RWPE2 (cell line): Measurements from ENCODE around the gene WASL.

Source experiments
- ATAC-seq: fragments of 200-7000 bp; cut with Tn5 transposase; 3 replicates; pipeline ENCODE4 v1.9.1; 2021; ENCODE audit warnings: low read depth
- DNase-seq: peaks from one replicate; pipeline ENCODE4 v3.0.0-alpha.2; 2020; ENCODE audit warnings: low spot score
- H3K27ac ChIP-seq: fragments of 450-650 bp; 2 replicates; pipeline ENCODE4 v1.5.1; 2017; ENCODE audit warnings: mild to moderate bottlenecking; ENCODE audit not compliant: poor library complexity, severe bottlenecking
- H3K27me3 ChIP-seq: fragments of 250-450 bp; sonication (Bioruptor Pico); 2 replicates; pipeline ENCODE4 v1.5.1; 2021; ENCODE audit warnings: mild to moderate bottlenecking, moderate library complexity; ENCODE audit not compliant: insufficient read depth, poor library complexity, severe bottlenecking
- H3K36me3 ChIP-seq: fragments of 250-450 bp; sonication (Bioruptor Pico); 2 replicates; pipeline ENCODE4 v1.5.1; 2020; ENCODE audit warnings: low read depth, mild to moderate bottlenecking, moderate library complexity
- H3K4me1 ChIP-seq: fragments of 250-450 bp; sonication (Bioruptor Pico); 2 replicates; pipeline ENCODE4 v1.5.1; 2021; ENCODE audit warnings: mild to moderate bottlenecking, moderate library complexity; ENCODE audit not compliant: insufficient read depth, poor library complexity, severe bottlenecking
- H3K4me3 ChIP-seq: fragments of 250-450 bp; sonication (Bioruptor Pico); 2 replicates; pipeline ENCODE4 v1.5.1; 2021; ENCODE audit warnings: mild to moderate bottlenecking, moderate library complexity; ENCODE audit not compliant: severe bottlenecking
- H3K9me3 ChIP-seq: fragments of 250-450 bp; sonication (Bioruptor Pico); 2 replicates; pipeline ENCODE4 v1.5.1; 2021; ENCODE audit warnings: mild to moderate bottlenecking, moderate library complexity; ENCODE audit not compliant: severe bottlenecking
- TF ChIP-seq, protein P1 (sequence below): fragments of 450-650 bp; IDR thresholded peaks from one replicate; pipeline ENCODE4 v1.5.1; 2017; ENCODE audit warnings: mild to moderate bottlenecking, moderate library complexity; ENCODE audit not compliant: poor library complexity, severe bottlenecking

Gene WASL

DNA sequence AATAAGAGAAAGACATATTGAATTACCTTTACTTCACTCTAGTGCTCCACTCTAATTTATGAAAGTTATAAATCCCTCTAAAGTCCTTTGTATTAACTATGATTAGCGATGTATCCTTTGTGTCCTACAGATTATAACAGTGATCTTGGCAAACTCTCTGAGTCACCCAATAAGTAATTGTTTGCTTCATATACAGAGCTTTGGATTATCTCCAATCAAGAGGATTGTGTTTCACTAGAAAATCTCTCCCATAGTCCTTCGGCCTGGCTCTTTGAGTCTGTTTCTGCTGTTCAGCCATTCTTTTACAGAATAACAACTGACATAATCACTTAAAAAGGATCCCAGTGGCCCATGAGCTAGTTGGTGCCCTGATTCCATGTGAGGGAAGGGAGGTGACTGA, 83.6 kb downstream of the WASL start:
- no peak for DNase-seq
- Histone ChIP-seq H3K4me3 (no peak overlapping the region), H3K36me3 (no peaks in the 10 kb centered on the region), H3K9me3 (no peaks in the 10 kb centered on the region), H3K4me1 (no peaks in the 10 kb centered on the region), H3K27ac (no peak overlapping the region), H3K27me3 (no peaks in the 10 kb centered on the region)
- TF ChIP-seq, protein P1, sequence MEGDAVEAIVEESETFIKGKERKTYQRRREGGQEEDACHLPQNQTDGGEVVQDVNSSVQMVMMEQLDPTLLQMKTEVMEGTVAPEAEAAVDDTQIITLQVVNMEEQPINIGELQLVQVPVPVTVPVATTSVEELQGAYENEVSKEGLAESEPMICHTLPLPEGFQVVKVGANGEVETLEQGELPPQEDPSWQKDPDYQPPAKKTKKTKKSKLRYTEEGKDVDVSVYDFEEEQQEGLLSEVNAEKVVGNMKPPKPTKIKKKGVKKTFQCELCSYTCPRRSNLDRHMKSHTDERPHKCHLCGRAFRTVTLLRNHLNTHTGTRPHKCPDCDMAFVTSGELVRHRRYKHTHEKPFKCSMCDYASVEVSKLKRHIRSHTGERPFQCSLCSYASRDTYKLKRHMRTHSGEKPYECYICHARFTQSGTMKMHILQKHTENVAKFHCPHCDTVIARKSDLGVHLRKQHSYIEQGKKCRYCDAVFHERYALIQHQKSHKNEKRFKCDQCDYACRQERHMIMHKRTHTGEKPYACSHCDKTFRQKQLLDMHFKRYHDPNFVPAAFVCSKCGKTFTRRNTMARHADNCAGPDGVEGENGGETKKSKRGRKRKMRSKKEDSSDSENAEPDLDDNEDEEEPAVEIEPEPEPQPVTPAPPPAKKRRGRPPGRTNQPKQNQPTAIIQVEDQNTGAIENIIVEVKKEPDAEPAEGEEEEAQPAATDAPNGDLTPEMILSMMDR, result no peak
- ATAC-seq, result peak; percentile 32; the same call in 1 of the 3 replicates

DNA sequence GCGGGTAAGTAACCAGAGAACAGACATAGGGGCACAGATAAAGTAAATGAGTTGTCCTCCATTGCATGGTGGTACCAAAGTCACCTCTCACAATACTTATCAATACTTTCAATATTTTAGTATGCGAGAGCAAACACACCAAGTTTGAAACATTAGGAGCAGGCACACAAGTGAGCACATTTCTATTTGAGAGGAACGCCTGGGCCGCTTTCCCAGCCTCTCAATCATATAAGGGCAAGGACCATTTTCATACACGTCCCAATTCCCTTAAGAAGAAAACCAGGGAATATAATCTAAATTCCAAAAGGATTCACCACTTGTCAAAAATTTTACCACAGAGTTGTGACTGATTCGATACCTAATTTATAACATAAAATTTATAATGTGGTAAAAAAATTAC, 85.6 kb downstream of the WASL start:
- ATAC-seq (no peak), DNase-seq (no peak)
- Histone ChIP-seq H3K36me3 (no peaks in the 10 kb centered on the region), H3K27me3 (no peaks in the 10 kb centered on the region), H3K4me3 (no peak overlapping the region), H3K4me1 (no peaks in the 10 kb centered on the region), H3K9me3 (no peaks in the 10 kb centered on the region), H3K27ac (no peak overlapping the region)
- TF ChIP-seq, protein P1, result no peak

DNA sequence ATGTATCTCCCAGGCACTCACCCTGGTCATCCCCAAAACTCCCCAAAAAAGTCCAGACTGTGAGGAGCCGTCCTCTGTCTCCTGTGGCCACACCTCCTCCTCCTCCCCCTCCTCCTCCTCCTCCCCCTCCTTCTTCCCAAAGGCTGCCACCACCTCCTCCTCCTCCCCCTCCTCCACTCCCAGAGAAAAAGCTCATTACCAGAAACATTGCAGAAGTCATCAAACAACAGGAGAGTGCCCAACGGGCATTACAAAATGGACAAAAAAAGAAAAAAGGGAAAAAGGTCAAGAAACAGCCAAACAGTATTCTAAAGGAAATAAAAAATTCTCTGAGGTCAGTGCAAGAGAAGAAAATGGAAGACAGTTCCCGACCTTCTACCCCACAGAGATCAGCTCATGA, 86.0 kb downstream of the WASL start:
- DNase-seq (no peak), ATAC-seq (no peak)
- no peaks in the 10 kb centered on the region for H3K4me1 ChIP-seq
- no peaks in the 10 kb centered on the region for H3K27me3 ChIP-seq
- H3K4me3 ChIP-seq, result no peak overlapping the region
- H3K27ac ChIP-seq, result no peak overlapping the region
- H3K9me3 ChIP-seq, result no peaks in the 10 kb centered on the region
- TF ChIP-seq, protein P1, result no peak
- no peaks in the 10 kb centered on the region for H3K36me3 ChIP-seq

DNA sequence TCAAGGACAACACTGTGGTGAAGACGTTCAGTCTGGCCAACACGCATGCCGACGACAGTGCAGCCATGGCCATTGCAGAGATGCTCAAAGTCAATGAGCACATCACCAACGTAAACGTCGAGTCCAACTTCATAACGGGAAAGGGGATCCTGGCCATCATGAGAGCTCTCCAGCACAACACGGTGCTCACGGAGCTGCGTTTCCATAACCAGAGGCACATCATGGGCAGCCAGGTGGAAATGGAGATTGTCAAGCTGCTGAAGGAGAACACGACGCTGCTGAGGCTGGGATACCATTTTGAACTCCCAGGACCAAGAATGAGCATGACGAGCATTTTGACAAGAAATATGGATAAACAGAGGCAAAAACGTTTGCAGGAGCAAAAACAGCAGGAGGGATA, 86.5 kb downstream of the WASL start:
- Histone ChIP-seq H3K9me3 (no peaks in the 10 kb centered on the region), H3K4me1 (no peaks in the 10 kb centered on the region), H3K36me3 (no peaks in the 10 kb centered on the region), H3K27ac (no peak overlapping the region), H3K27me3 (no peaks in the 10 kb centered on the region), H3K4me3 (no peak overlapping the region)
- TF ChIP-seq, protein P1, result no peak
- DNase-seq, result no peak
- ATAC-seq, result no peak

DNA sequence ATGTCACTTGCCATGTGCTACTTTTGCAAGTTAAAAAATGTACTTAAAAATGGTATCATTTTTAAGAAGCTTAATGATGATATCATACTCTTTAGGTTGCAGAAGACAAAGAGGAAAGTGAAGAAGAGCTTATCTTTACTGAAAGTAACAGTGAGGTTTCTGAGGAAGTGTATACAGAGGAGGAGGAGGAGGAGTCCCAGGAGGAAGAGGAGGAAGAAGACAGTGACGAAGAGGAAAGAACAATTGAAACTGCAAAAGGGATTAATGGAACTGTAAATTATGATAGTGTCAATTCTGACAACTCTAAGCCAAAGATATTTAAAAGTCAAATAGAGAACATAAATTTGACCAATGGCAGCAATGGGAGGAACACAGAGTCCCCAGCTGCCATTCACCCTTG, 87.0 kb downstream of the WASL start:
- Histone ChIP-seq H3K36me3 (no peaks in the 10 kb centered on the region), H3K9me3 (no peaks in the 10 kb centered on the region), H3K27ac (no peak overlapping the region), H3K27me3 (no peaks in the 10 kb centered on the region), H3K4me3 (no peak overlapping the region), H3K4me1 (no peaks in the 10 kb centered on the region)
- TF ChIP-seq, protein P1, result no peak
- no peak for ATAC-seq
- DNase-seq, result no peak
